Left cardiac atrium (tissue), 4 donors: ENCODE data around the gene GRK6. TPM values are rescaled to one million over a fixed set of nuclear protein-coding genes. Genes with fewer than 3 reads are reported as not detected.

Source experiments
- ATAC-seq, 2 donors: fragments of 200-7000 bp; cut with Tn5 transposase; one replicate each; pipeline ENCODE4 v1.9.1; 2020; ENCODE audit warnings: mild to moderate bottlenecking in 2 of 2, moderate library complexity in 2 of 2
- DNase-seq: peaks from one replicate; pipeline ENCODE4 v3.0.0-alpha.2; 2020
- intact Hi-C, 2 donors: fragments of 100-400 bp; cut with DNase I; formaldehyde crosslinking; loops; one replicate each; pipeline versions ENCODE4 v1.14.1 to v1.15.1; 2022 to 2023
- total RNA-seq, 2 donors: library from RNA; stranded (reverse); fragmentation: NEBNext Ultra II Directional; extraction: Animal tissue kit (Norgen Biotek cat#: 25700); gene quantifications; one replicate each; pipeline ENCODE4 v1.2.1, GENCODE V29; 2021
- donor health status: DM: no; HTN: yes; CAD: no.
- donor health status: DM: no; HTN: yes; CAD: no; lungs with severe emphysema.
- donor health status: DM: yes; HTN: yes; CAD: no.
- donor health status: Dilated cardiomyopathy.

GRK6 gene
- total RNA-seq, 2 donors from 2014 or later = 14.6 to 20.1 TPM

GRCh38 chr5:177433658-177434217 lies 7.3 kb downstream of the GRK6 start:
- ATAC-seq (no peak), DNase-seq (no peak)
- intact Hi-C loops = no loop called here

- no peak for DNase-seq
- no peak for ATAC-seq
- intact Hi-C loops = no loop called here
Observed at GRCh38 chr5:177434437-177434836, 8.0 kb downstream of the GRK6 start.

- DNase-seq (no peak), ATAC-seq (no peak)
- intact Hi-C loops = no loop called here
Observed at GRCh38 chr5:177434942-177435738, 8.7 kb downstream of the GRK6 start.

GRCh38 chr5:177435847-177436536 lies 9.5 kb downstream of the GRK6 start:
- intact Hi-C loops = no loop called here
- ATAC-seq = no peak

GRCh38 chr5:177437623-177438022 lies 11.1 kb downstream of the GRK6 start:
- DNase-seq = no peak
- no peak for ATAC-seq

More at GRCh38 chr5:177435847-177436536, 9.5 kb downstream of the GRK6 start:
- DNase-seq = no peak

GRCh38 chr5:177438468-177438867 lies 12.0 kb downstream of the GRK6 start:
- DNase-seq = no peak
- intact Hi-C loops = no loop called here
- ATAC-seq = no peak

More at GRCh38 chr5:177437623-177438022, 11.1 kb downstream of the GRK6 start:
- intact Hi-C loops = no loop called here

- DNase-seq (no peak), ATAC-seq (no peak)
- intact Hi-C loops = no loop called here
Observed at GRCh38 chr5:177439518-177440053, 13.1 kb downstream of the GRK6 start.

GRCh38 chr5:177440211-177440989 lies 13.9 kb downstream of the GRK6 start:
- intact Hi-C loops = no loop called here
- ATAC-seq (no peak), DNase-seq (no peak)

GRCh38 chr5:177440990-177441780 lies 14.7 kb downstream of the GRK6 start:
- DNase-seq (no peak), ATAC-seq (no peak)
- intact Hi-C loops = no loop called here

- ATAC-seq = no peak
- intact Hi-C loops = no loop called here
- DNase-seq = no peak
Observed at GRCh38 chr5:177442066-177442826, 15.8 kb downstream of the GRK6 start.

- no peak for ATAC-seq
- intact Hi-C loops = no loop called here
- no peak for DNase-seq
Observed at GRCh38 chr5:177443144-177443983, 16.9 kb downstream of the GRK6 start.

- intact Hi-C loops = no loop called here
- DNase-seq (no peak), ATAC-seq (no peak)
Observed at GRCh38 chr5:177444106-177445051, 17.9 kb downstream of the GRK6 start.

- no peak for ATAC-seq
- intact Hi-C loops = no loop called here
- no peak for DNase-seq
Observed at GRCh38 chr5:177445052-177445916, 18.8 kb downstream of the GRK6 start.

GRCh38 chr5:177445917-177446199 lies 19.4 kb downstream of the GRK6 start:
- no peak for ATAC-seq
- no peak for DNase-seq
- intact Hi-C loops = no loop called here
